GM08714 (cell line): ENCODE data around the gene ATE1.
"Not testable (repeated sequence)": the region's sequence is repeated elsewhere in the genome, so short reads cannot be mapped to it uniquely, and the experiment has no call there.

ENCODE experiments used
- H3K4me3 ChIP-seq: fragments of 200-500 bp; sonication (Bioruptor generic); 2 replicates; pipeline ENCODE4 v1.5.1; 2014; ENCODE audit warnings: mild to moderate bottlenecking, low read length, inconsistent platforms
- ZNF274 ChIP-seq: IDR thresholded peaks from 2 replicates; pipeline ENCODE4 v1.6.1; 2012; ENCODE audit warnings: mild to moderate bottlenecking, low read depth, low read length

Gene ATE1

DNA sequence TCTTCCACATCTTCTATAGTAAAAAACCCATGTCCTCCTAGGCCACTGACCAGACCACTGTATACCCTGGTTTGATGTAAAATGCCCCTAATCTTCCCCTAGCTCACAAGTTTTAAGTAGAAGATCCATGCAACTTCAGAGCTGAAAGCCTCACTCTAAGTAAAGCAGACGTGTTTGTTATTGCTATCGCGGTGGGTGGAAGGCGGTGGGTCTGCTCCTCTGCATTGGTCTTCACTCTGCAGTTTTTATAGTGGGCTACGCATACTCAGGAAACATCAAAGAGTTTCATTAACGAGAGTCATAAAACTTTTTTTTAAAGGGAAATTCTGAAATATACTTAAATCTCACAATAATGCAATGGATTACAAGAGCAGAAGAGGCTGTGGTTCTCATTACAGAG is 91.7 kb downstream of the ATE1 start:
- no peak for TF ChIP-seq ZNF274

DNA sequence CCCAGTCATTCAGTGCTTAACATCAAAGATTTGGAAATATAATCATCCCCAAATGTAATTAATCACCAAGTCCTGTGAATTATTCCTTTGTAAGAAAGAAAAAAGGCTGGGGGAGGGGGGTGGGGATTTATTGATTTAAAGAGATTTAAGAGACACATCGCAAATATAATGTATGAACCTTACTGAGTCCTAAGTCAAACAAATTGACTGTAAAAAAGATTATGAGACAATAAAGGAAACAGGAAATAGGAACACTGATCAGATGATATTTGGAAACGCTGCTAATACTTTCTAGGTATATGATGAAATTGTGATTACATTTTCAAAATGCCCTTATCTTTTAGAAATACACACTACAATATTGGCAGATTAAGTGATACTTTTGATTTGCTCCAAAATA is 92.5 kb downstream of the ATE1 start:
- no peak for TF ChIP-seq ZNF274
- H3K4me3 ChIP-seq, result no peak overlapping the region

More for the DNA sequence above, 91.7 kb downstream of the ATE1 start:
- H3K4me3 ChIP-seq, result no peak overlapping the region

- no peak overlapping the region for H3K4me3 ChIP-seq
- no peak for TF ChIP-seq ZNF274
Observed at GRCh38 chr10:121834757-121835156, 93.1 kb downstream of the ATE1 start.

DNA sequence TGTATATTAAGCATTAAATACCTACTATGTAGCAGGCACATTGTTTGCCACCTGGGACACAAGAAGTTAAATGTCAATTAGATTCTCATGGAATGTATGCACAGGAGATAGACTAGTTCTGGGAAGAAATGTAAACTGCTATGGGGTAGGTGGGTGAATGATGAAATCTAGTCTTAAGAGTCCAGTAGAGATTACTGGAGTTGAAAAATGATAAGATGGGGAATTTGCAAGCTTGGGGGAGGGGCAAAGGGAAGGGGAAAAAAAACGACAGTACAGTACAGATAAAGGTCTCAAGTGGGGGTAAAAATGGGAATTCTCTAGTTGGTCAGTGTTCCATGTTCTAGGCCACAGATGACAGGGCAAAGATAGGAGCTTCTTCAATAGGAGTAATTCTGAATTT is 94.4 kb downstream of the ATE1 start:
- no peak for TF ChIP-seq ZNF274
- H3K4me3 ChIP-seq, result no peak overlapping the region

- no peak for TF ChIP-seq ZNF274
- H3K4me3 ChIP-seq, result no peak overlapping the region
Observed at GRCh38 chr10:121832647-121833046, 95.2 kb downstream of the ATE1 start.

DNA sequence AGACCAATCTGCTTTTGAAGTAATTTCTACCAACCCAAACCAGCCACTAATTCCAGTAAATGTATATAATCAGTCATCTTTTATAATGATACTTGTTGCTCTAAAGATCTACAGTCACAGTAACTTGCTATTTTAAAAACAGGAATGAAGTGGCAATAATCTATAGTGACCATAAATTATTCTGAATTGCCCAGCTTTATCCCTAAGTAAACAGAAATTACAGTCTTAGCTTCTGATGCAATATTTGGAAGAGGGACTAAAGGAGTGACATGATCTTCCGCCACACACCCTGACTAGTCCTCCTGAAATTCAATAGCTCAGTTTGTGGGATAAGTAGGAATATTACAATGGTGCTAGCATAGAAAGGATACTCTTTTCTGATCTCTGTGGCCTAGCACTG is 96.1 kb downstream of the ATE1 start:
- no peak for TF ChIP-seq ZNF274

GRCh38 chr10:121831237-121831636 is 96.6 kb downstream of the ATE1 start:
- no peak overlapping the region for H3K4me3 ChIP-seq
- TF ChIP-seq ZNF274, result no peak

More for the DNA sequence above, 96.1 kb downstream of the ATE1 start:
- no peak overlapping the region for H3K4me3 ChIP-seq

DNA sequence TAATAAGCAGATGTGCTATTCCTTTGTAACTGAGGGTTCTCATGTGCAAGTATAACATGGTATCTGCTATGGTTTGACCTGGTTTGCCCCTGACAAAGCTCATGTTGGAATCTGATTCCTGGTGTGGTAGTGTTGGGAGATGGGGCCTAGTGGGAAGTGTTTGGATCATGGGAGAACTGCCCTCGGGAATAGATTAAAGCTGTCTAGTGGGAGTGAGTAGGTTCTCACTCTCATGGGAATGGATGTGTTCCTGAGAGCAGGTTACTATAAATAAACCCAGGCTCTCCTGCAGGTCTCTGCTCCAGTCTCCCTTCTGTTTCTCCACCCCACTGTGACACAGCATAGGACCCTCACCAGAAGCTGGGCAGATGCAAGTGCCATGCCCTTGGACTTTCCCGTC is 97.7 kb downstream of the ATE1 start:
- no peak for TF ChIP-seq ZNF274
- H3K4me3 ChIP-seq, result no peak overlapping the region

GRCh38 chr10:121828045-121828444 is 99.8 kb downstream of the ATE1 start:
- TF ChIP-seq ZNF274, result no peak
- no peak overlapping the region for H3K4me3 ChIP-seq

- H3K4me3 ChIP-seq, result not testable (repeated sequence)
Observed at GRCh38 chr10:121826773-121827172, 101.1 kb downstream of the ATE1 start.

DNA sequence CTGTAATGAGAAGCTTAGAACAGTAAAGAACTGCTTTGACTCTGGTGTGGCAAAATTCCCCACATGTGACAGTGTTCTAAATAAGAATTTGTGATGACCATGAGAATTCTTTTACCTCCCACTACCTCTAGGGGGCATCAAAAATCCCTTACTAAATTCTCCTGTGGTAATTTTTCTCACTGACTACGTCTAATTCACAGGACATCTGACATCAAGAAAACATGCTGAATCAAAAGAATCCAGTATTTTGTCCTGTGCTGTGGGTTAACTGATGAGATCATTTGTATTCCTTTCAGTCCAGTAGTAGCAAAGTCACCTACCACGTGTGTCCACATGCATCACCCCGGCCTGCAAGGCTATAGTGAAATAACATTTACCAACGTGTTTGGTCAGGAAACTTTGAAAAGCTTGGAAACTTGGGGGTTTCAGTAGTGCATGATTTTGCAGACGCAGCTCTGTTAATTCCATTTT is 103.8 kb downstream of the ATE1 start:
- no peak overlapping the region for H3K4me3 ChIP-seq
- no peak for TF ChIP-seq ZNF274

DNA sequence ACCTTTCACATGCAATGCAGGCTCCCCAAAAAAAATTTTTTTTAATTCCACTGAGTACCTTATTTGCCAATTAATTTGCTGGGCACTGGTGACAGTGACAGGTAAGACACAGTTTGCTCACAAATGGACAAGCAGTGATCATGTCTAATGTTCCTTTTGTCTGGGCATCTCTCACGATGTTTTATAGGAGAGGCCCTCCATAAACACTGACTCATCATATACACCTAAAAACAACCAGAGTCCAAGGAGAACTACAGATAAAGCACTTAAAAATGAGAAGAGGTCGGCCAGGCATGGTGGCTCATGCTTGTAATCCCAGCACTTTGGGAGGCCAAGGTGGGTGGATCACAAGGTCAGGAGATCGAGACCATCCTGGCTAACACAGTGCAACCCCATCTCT is 105.1 kb downstream of the ATE1 start:
- TF ChIP-seq ZNF274, result no peak
- no peak overlapping the region for H3K4me3 ChIP-seq

- no peak for TF ChIP-seq ZNF274
- no peak overlapping the region for H3K4me3 ChIP-seq
Observed at GRCh38 chr10:121822180-121822579, 105.7 kb downstream of the ATE1 start.

GRCh38 chr10:121819049-121819448 is 108.8 kb downstream of the ATE1 start:
- TF ChIP-seq ZNF274, result no peak
- no peak overlapping the region for H3K4me3 ChIP-seq

DNA sequence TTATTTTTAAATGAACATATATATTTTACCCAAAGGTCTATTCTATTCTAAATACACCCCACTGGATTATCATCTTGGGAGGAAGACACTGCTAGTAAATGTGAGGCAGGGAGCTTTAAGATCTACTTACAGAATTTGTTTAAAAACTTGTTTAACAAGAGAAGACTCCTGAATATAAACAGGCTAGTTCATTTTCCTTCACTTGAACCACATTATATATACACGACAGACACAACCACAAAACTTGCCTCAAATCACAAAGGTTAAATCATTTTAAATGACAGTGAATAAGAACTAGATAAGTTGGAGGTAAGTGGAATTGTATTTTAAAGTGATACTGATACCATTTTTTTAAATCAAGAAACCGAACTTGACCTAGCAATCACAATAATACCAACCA is 109.2 kb downstream of the ATE1 start:
- no peak for TF ChIP-seq ZNF274
- H3K4me3 ChIP-seq, result no peak overlapping the region

- H3K4me3 ChIP-seq, result no peak overlapping the region
- no peak for TF ChIP-seq ZNF274
Observed at GRCh38 chr10:121816197-121816596, 111.6 kb downstream of the ATE1 start.
